ENCODE data around the gene KLK12. TPM values are rescaled to one million over a fixed set of nuclear protein-coding genes. Genes with fewer than 3 reads are reported as not detected.

Gene KLK12
- total RNA-seq, 1 donor from 2014 or later: not detected

- H3K36me3 Mint-ChIP-seq (ENCODE audit: unreplicated experiment): no peaks in the 10 kb centered on the region
- no peaks in the 10 kb centered on the region for H3K4me1 Mint-ChIP-seq (ENCODE audit: unreplicated experiment)
- no peak within 1 kb of the TSS for H3K27ac Mint-ChIP-seq (ENCODE audit: unreplicated experiment)
- H3K27me3 Mint-ChIP-seq (ENCODE audit: unreplicated experiment): peaks cover 4% of the 10 kb centered on the region
- peaks cover 17% of the 10 kb centered on the region for H3K9me3 Mint-ChIP-seq (ENCODE audit: unreplicated experiment)
- DNase-seq (ENCODE audit: extremely low spot score, unreplicated experiment): no peak
- H3K4me3 Mint-ChIP-seq (ENCODE audit: unreplicated experiment): no peak within 1 kb of the TSS
- TF ChIP-seq CTCF (IDR thresholded peaks at IDR 0.05): no peak
Observed at GRCh38 chr19:51064534-51065220, 29.9 kb upstream of the KLK12 start, which contains the start of gene KLK13. Gene KLK13, minus strand, starts transcription at chr19:51065092. Its CDS starts 25 bp downstream, at chr19:51065067.

GRCh38 chr19:51063664-51064063 lies 28.9 kb upstream of the KLK12 start:
- peaks cover 4% of the 10 kb centered on the region for H3K27me3 Mint-ChIP-seq (ENCODE audit: unreplicated experiment)
- no peak for TF ChIP-seq CTCF (IDR thresholded peaks at IDR 0.05)
- H3K4me1 Mint-ChIP-seq (ENCODE audit: unreplicated experiment): no peaks in the 10 kb centered on the region
- no peak overlapping the region for H3K4me3 Mint-ChIP-seq (ENCODE audit: unreplicated experiment)
- no peak for DNase-seq (ENCODE audit: extremely low spot score, unreplicated experiment)
- H3K9me3 Mint-ChIP-seq (ENCODE audit: unreplicated experiment): peaks cover 17% of the 10 kb centered on the region
- no peak overlapping the region for H3K27ac Mint-ChIP-seq (ENCODE audit: unreplicated experiment)
- no peaks in the 10 kb centered on the region for H3K36me3 Mint-ChIP-seq (ENCODE audit: unreplicated experiment)

GRCh38 chr19:51060973-51061372 lies 26.2 kb upstream of the KLK12 start:
- no peak for DNase-seq (ENCODE audit: extremely low spot score, unreplicated experiment)
- no peak overlapping the region for H3K27ac Mint-ChIP-seq (ENCODE audit: unreplicated experiment)
- no peaks in the 10 kb centered on the region for H3K36me3 Mint-ChIP-seq (ENCODE audit: unreplicated experiment)
- H3K4me3 Mint-ChIP-seq (ENCODE audit: unreplicated experiment): no peak overlapping the region
- no peak for TF ChIP-seq CTCF (IDR thresholded peaks at IDR 0.05)
- H3K27me3 Mint-ChIP-seq (ENCODE audit: unreplicated experiment): peaks cover 2% of the 10 kb centered on the region
- peaks cover 11% of the 10 kb centered on the region for H3K9me3 Mint-ChIP-seq (ENCODE audit: unreplicated experiment)
- H3K4me1 Mint-ChIP-seq (ENCODE audit: unreplicated experiment): no peaks in the 10 kb centered on the region

- Mint-ChIP-seq H3K36me3 (ENCODE audit: unreplicated experiment) (no peaks in the 10 kb centered on the region), H3K27ac (ENCODE audit: unreplicated experiment) (no peak overlapping the region), H3K27me3 (ENCODE audit: unreplicated experiment) (no peaks in the 10 kb centered on the region), H3K4me3 (ENCODE audit: unreplicated experiment) (no peak overlapping the region), H3K9me3 (ENCODE audit: unreplicated experiment) (peaks cover 11% of the 10 kb centered on the region), H3K4me1 (ENCODE audit: unreplicated experiment) (no peaks in the 10 kb centered on the region)
- no peak for DNase-seq (ENCODE audit: extremely low spot score, unreplicated experiment)
- TF ChIP-seq CTCF (IDR thresholded peaks at IDR 0.05): no peak
Observed at GRCh38 chr19:51060336-51060735, 25.5 kb upstream of the KLK12 start.

GRCh38 chr19:51059715-51060114 lies 24.9 kb upstream of the KLK12 start:
- no peak overlapping the region for H3K27ac Mint-ChIP-seq (ENCODE audit: unreplicated experiment)
- no peak for TF ChIP-seq CTCF (IDR thresholded peaks at IDR 0.05)
- no peaks in the 10 kb centered on the region for H3K4me1 Mint-ChIP-seq (ENCODE audit: unreplicated experiment)
- H3K9me3 Mint-ChIP-seq (ENCODE audit: unreplicated experiment): peaks cover 11% of the 10 kb centered on the region
- H3K4me3 Mint-ChIP-seq (ENCODE audit: unreplicated experiment): no peak overlapping the region
- no peaks in the 10 kb centered on the region for H3K27me3 Mint-ChIP-seq (ENCODE audit: unreplicated experiment)
- no peak for DNase-seq (ENCODE audit: extremely low spot score, unreplicated experiment)
- H3K36me3 Mint-ChIP-seq (ENCODE audit: unreplicated experiment): no peaks in the 10 kb centered on the region
